ENCODE measurements around the gene WIPI1.

- TF ChIP-seq POLR2AphosphoS5 (IDR thresholded peaks at IDR 0.05; ENCODE audit: borderline replicate concordance, low read depth, low read length) (no peak), EZH2 (IDR thresholded peaks at IDR 0.05) (no peak)
Measured at GRCh38 chr17:68499587-68499986, 42.3 kb upstream of the WIPI1 start.

Measured in SK-N-MC (cell line).